Activated CD8-positive, alpha-beta memory T cell treated with anti-CD3 and anti-CD28 coated beads, Interleukin-2, amount 50 U/mL, for 48 hours (primary cell): ENCODE results near the gene CD160.
"Not testable (repeated sequence)": the region's sequence is repeated elsewhere in the genome, so short reads cannot be mapped to it uniquely, and the experiment has no call there.

Source experiments
- DNase-seq: peaks from one replicate; pipeline ENCODE4 v3.0.0-alpha.2; 2020

CD160 gene

DNA sequence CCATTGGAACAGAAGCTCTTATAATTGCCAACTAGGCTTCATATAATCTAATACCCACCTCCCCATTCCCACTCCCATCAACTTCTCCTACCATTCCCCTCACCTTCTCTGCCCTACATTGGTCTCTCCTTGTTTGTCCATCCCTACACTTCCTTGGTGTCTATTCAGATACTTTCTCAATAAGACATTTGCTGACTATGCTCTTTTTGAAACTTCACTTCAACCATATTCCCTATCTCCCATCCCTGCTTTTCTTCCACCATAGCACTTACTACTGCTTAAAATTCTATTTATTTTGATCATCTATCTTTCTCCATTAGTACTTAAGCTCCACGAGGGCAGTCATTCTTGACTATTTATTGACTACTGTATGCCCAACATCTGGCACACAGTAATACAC is 40.4 kb downstream of the CD160 start:
- no peak for DNase-seq

DNA sequence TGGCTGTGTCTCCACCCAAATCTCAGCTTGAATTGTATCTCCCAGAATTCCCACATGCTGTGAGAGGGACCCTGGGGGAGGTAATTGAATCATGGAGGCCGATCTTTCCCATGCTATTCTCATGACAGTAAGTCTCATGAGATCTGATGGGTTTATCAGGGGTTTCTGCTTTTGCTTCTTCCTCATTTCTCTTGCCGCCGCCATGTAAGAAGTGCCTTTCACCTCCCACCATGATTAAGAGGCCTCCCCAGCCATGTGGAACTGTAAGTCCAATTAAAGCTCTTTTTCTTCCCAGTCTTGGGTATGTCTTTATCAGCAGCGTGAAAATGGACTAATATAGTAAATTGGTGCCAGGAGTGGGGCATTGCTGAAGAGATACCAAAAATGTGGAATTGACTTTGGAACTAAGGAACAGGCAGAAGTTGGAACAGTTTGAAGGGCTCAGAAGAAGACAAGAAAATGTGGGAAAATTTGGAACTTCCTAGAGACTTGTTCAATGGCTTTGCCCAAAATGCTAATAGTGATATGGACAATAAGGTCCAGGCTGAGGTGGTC is 41.2 kb downstream of the CD160 start:
- not testable (repeated sequence) for DNase-seq

DNA sequence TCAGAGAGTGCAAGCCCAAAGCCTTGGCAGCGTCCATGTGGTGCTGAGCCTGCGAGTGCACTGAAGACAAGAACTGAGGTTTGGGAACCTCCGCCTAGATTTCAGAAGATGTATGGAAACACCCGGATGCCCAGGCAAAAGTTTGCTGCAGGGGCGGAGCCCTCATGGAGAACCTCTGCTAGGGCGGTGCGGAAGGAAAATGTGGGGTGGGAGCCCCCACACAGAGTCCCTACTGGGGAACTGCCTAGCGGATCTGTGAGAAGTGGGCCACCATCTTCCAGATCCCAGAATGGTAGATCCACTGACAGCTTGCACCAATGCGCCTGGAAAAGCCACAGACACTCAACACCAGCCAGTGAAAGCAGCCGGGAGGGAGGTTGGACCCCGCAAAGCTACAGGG is 42.2 kb downstream of the CD160 start:
- not testable (repeated sequence) for DNase-seq

DNA sequence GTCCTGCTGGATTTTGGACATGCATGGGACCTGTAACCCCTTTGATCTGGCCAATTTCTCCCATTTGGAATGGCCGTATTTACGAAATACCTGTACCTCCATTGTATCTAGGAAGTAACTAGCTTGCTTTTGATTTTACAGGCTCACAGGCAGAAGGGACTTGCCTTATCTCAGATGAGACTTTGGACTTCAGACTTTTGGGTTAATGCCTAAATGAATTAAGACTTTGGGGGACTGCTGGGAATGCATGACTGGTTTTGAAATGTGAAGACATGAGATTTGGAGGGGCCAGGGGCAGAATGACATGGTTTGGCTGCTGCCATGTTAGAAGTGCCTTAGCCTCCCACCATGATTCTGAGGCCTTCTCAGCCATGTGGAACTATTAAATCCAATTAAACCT is 42.7 kb downstream of the CD160 start:
- DNase-seq = not testable (repeated sequence)

DNA sequence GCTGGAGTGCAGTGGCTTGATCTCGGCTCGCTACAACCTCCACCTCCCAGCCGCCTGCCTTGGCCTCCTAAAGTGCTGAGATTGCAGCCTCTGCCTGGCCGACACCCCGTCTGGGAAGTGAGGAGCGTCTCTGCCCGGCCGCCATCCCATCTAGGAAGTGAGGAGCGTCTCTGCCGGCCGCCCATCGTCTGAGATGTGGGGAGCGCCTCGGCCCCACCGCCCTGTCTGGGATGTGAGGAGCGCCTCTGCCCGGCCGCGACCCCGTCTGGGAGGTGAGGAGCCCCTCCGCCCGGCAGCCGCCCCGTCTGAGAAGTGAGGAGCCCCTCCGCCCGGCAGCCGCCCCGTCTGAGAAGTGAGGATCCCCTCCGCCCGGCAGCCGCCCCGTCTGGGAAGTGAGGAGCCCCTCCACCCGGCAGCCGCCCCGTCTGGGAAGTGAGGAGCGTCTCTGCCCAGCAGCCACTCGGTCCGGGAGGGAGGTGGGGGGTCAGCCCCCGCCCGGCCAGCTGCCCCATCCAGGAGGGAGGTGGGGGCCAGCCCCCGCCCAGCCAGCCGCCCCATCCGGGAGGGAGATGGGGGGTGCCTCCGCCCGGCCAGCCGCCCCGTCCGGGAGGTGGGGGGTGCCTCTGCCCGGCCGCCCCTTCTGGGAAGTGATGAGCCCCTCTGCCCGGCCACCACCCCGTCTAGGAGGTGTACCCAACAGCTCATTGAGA is 45.1 kb downstream of the CD160 start:
- not testable (repeated sequence) for DNase-seq

DNA sequence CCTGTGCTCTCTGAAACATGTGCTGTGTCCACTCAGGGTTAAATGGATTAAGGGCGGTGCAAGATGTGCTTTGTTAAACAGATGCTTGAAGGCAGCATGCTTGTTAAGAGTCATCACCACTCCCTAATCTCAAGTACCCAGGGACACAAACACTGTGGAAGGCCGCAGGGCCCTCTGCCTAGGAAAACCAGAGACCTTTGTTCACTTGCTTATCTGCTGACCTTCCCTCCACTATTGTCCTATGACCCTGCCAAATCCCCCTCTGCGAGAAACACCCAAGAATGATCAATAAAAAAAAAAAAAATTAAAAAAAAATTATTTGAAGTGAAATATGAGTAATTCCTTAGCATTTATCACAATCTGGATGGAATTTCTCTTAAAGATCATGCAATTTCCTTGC is 45.8 kb downstream of the CD160 start:
- DNase-seq = not testable (repeated sequence)

DNA sequence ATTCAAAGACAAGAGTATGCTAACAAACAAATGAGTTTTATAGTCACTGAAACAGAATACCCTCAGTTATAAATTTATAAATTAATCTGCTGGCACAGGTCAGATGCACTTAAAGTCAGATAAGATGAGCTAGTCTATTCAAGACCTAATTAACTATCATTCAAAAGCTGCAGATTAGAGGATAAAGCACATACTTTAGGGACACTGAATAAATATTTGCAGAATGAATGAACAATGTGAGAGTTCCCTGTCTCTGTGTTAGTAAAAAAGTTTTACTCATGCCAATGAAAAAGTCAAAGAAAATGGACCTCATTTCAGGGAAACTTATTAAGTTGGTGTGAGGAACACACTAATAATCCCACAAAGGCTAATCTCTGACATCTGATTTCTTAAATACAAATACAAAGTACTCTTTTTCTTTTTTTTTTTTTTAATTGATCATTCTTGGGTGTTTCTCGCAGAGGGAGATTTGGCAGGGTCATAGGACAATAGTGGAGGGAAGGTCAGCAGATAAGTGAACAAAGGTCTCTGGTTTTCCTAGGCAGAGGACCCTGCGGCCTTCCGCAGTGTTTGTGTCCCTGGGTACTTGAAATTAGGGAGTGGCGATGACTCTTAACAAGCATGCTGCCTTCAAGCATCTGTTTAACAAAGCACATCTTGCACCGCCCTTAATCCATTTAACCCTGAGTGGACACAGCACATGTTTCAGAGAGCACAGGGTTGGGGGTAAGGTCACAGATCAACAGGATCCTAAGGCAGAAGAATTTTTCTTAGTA is 46.5 kb downstream of the CD160 start:
- DNase-seq = not testable (repeated sequence)

DNA sequence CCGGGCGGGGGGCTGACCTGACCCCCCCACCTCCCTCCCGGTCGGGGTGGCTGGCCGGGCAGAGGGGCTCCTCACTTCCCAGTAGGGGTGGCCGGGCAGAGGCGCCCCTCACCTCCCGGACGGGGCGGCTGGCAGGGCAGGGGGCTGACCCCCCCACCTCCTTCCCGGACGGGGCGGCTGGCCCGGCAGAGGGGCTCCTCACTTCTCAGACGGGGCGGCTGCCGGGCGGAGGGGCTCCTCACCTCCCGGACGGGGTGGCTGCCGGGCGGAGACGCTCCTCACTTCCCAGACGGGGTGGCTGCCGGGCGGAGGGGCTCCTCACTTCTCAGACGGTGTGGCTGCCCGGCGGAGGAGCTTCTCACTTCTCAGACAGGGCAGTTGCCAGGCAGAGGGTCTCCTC is 47.6 kb downstream of the CD160 start:
- not testable (repeated sequence) for DNase-seq

DNA sequence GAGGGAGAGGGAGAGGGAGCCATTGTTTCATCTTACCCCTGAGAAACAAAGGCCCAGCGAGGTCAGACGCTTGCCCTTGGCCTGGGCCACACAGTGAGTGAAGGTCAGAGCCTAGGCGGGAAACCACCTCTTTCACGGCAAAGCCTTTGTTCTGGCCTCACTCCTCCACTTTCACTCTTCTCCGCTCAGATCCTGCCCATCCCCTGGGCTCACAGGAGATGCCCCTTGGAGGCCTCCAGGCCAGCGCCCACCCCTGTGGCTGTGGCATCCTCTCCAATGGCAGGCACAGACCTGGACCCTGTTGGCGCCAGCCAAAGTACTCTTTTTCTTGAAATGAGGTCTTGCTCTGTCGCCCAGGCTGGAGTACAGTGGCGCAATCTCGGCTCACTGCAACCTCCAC is 48.7 kb downstream of the CD160 start:
- not testable (repeated sequence) for DNase-seq

DNA sequence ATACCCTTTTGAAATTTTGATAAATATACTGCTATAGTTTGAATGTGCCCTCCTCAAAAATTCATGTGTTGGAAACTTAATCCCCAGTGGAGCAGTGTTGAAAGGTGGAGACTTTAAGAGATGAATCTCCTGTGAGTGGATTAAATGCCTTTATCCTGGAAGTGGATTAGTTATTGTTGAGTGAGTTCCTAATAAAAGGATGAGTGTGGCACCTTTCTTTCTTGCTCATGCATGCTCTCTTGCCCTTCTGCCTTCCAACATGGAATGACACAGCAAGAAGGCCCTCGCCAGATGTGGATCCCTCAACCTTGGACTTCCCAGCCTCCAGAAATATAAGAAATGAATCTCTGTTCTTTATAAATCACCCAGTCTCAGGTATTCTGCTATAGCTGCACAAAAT is 51.8 kb downstream of the CD160 start:
- DNase-seq = no peak

DNA sequence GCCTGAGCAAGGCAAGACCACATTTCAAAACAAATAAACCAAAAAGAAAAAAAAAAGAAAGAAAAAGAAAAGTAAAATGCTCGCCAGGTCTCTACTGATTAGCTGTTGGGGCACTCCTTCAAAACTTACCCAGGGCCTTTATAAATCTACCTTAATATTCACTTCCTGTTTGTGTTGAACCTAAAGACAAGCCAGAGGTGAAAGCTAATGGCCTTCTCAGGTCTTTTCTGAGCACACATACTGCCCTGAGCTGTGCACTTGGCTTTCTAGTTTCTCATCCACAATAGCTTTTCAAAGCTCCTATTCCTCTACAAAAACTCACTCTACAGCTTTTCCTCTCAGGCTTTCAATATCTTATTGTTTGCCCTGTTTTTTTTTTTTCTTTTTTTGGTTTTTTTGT is 54.1 kb downstream of the CD160 start:
- DNase-seq = no peak

DNA sequence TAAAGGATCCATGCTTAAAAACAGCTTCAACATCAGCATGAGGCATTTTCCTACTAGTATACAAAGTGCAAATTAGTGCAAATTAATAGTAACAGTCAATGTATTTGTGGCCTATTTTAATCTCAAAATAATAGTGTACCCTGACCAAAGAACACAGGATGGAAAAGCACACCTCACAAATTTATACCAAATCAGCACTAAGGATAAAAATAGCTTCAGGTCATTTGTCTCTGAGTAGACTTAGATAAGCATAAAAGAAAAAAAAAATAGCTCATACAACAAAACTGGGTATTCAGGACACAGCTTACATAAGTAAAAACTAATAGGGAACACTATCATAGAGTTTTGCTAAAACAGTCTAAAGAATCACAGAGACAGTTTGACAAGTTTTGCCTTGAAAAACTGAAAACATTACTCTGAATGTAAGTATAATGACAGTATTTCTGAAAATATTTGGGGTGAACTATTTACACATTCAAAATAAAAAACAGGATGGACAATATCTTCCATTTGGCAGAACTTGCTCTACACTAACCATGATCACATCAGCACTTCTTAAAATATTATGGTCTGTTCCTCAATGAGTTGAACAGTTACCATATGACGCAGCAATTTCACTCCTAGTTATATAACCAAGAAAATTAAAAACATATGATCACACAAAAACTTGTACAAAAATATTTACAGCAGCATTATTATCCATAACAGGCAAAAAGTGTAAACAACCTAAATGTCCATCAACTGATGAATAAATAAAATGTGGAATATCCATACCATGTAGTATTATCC is 58.3 kb downstream of the CD160 start:
- DNase-seq = no peak

DNA sequence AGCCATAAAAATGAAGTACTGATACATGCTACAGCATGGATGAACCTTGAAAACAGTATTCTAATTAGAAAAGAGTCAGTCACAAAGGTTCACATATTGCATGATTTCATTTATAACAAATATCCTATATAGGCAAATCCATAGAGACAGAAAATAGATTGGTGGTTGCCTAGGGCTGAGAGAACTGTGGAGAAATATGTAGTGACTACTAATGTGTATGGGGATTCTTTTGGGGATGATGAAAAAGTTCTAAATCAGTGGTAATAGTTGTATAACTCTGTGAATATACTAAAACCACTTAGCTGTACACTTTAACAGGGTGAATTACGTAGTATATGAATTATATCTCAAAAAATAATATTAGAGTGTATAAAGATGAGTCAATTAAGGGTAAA is 58.8 kb downstream of the CD160 start:
- no peak for DNase-seq

DNA sequence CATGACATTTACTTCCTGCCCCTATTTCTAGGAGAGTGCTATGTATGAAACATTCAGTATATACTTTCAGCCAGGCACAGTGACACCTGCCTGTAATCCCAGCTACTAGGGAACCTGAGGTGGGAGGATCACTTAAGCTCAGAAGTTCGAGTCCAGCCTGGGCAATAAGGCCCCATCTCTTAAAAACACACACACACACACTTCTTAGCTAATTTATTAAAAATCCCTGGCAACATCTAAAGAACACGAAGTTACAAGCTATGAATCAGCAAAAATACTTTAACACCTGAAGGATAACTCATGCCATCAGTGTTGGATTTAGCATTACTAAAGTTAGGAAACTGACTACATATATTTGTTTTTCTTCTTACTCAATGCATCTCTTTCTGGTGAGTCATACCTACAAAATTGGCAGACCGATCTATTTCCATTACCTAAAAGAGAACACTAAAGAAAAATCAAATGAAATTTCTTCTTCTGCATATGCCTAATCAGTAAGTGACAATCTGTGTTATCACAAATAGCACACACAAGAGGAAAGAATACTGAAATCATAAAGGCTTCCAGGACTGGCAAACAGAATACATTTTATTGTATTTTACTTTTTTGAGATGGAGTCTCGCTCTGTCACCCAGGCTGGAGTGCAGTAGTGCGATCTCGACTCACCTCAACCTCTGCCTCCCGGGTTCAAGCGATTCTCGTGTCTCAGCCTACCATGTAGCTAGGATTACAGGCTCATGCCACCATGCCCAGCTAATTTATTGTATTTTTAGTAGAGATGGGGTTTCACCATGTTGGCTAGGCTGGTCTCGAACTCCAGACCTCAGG is 63.2 kb downstream of the CD160 start:
- DNase-seq = no peak

DNA sequence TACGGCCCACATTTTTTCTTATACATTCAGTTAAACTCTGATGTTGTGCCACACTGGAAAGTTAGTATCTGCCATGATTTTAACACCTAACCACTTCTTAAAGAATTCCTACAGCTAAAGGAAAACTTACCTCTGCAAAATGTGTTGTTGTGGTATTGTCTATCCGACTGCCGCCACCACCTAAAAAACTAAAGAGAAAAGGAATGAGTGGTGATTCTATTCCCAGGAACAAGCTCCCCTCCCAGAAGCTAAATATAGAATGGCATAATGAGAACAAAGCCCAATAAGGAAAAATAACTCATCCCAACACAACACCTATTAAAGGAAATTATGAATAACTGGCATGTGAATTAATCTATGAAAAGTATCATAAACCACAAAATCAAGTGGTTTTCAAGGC is 65.1 kb downstream of the CD160 start:
- no peak for DNase-seq

DNA sequence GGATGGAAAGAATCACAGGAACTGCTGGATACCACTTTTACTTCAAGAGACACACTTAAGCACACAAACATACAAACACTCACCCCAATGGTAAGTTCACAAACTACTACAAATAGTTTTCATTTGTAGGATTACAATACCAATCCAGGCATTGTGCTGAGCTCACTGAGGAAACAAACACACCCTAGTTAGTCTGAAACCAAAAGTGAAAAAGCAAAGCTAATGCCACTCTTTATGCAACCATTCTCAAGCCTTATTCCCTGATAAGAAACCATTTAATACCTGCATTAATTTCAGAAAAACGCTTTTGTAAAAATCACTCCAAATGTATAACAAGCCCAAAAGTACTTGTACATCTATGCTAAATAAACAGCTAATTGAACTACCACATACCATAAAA is 66.2 kb downstream of the CD160 start:
- DNase-seq = no peak

DNA sequence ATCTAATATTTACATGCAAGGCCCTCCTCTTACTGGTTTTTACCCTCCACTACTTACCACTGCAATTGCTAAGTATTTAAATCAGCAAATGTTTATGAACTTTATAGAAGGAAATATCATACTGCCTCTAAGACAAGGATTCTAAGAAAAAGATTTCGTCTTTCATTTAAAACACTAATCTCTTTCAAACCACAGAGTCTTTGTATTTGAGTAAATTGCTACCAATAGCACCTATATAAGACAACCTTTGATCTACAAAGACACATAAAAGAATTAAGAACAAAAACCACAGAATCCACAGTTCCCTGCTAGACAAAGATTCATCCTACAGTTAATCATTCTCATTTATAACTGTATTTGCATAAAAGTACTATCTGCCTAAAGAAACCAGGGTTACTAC is 67.0 kb downstream of the CD160 start:
- DNase-seq = no peak

DNA sequence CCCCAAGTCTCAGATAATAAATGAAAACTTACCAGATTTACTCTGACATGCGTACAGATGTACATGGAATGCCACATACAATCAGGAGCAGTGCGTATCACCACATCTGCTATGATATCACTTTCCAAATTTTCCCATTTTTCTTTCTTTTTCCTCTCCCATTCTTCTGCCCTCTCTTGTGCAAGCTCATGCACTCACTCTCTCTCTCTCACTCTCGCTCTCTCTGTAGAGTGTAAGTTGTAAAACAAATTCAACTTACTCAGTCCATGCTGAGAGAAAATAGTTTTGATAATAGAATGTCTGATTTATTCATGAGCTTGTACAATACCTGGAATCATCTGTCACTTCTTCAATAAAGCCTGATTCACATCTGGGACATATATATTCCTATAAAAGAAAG is 69.3 kb downstream of the CD160 start:
- DNase-seq = no peak
